AG09309 (cell line): ENCODE measurements around the gene GGCT.

ENCODE experiments used
- DNase-seq: peaks from one replicate; pipeline ENCODE4 v3.0.0-alpha.2; 2010; ENCODE audit warnings: low read depth
- H3K4me3 ChIP-seq: 2 replicates; pipeline ENCODE4 v1.5.1; 2011; ENCODE audit warnings: mild to moderate bottlenecking, low read depth, low read length, moderate library complexity; ENCODE audit not compliant: control insufficient read depth
- CTCF ChIP-seq: IDR thresholded peaks from 2 replicates; pipeline ENCODE4 v1.5.1; 2011; ENCODE audit warnings: mild to moderate bottlenecking, low read depth, low read length, inconsistent platforms; ENCODE audit not compliant: insufficient read depth, control insufficient read depth; ENCODE audit errors: missing control alignments

GGCT gene

GRCh38 chr7:30478349-30479201 is 26.1 kb downstream of the GGCT start, which contains the start of gene NOD1:
Gene NOD1 (minus strand): TSS chr7:30478784. CDS start chr7:30456921, 21,863 bp downstream.
- H3K4me3 ChIP-seq, result peak within 1 kb of the TSS; percentile 69
- DNase-seq, result no peak
- no peak for TF ChIP-seq CTCF

- no peak overlapping the region for H3K4me3 ChIP-seq
- DNase-seq, result no peak
- TF ChIP-seq CTCF, result no peak
Observed at GRCh38 chr7:30476459-30477145, 28.0 kb downstream of the GGCT start.

- no peak overlapping the region for H3K4me3 ChIP-seq
- DNase-seq, result no peak
- no peak for TF ChIP-seq CTCF
Observed at GRCh38 chr7:30475580-30475979, 29.0 kb downstream of the GGCT start.

GRCh38 chr7:30474893-30475292 is 29.7 kb downstream of the GGCT start:
- DNase-seq, result peak; percentile 90
- TF ChIP-seq CTCF, result no peak
- no peak overlapping the region for H3K4me3 ChIP-seq

- DNase-seq, result no peak
- TF ChIP-seq CTCF, result no peak
- no peak overlapping the region for H3K4me3 ChIP-seq
Observed at GRCh38 chr7:30474485-30474884, 30.1 kb downstream of the GGCT start.

GRCh38 chr7:30473903-30474302 is 30.7 kb downstream of the GGCT start:
- H3K4me3 ChIP-seq, result no peak overlapping the region
- no peak for DNase-seq
- TF ChIP-seq CTCF, result no peak
